SK-N-MC (cell line): Measurements from ENCODE around the gene MYO16.

Experiments
- EZH2 ChIP-seq: fragments of 200-600 bp; sonication (generic); IDR thresholded peaks from one replicate; pipeline ENCODE4 v1.6.1; 2017; ENCODE audit warnings: antibody characterized with exemption
- POLR2AphosphoS5 ChIP-seq: IDR thresholded peaks from 2 replicates; pipeline ENCODE4 v1.6.1; 2012; ENCODE audit warnings: mild to moderate bottlenecking, low read depth, low read length, borderline replicate concordance

GRCh38 chr13:108938155-108938554 is 308.7 kb downstream of the MYO16 start:
- no peak for TF ChIP-seq EZH2
- TF ChIP-seq POLR2AphosphoS5: no peak
